NOMO-1 (cell line): Measurements from ENCODE around the gene ARHGAP4.

Experiments
- DNase-seq, 2 experiments: peaks; one replicate each; lab custom pipeline; 2025; ENCODE audit not compliant: unreplicated experiment in 2 of 2; lab: John Stamatoyannopoulos, UW

Gene ARHGAP4

GRCh38 chrX:153947009-153947769, 21.1 kb upstream of the ARHGAP4 start:
- peak; percentile 28 to 74 for DNase-seq

GRCh38 chrX:153945956-153946943, 20.2 kb upstream of the ARHGAP4 start:
- no peak for DNase-seq

GRCh38 chrX:153944800-153945150, 18.7 kb upstream of the ARHGAP4 start:
- DNase-seq, result no peak

GRCh38 chrX:153944140-153944799, 18.2 kb upstream of the ARHGAP4 start, which contains the start of gene RENBP:
Gene RENBP (minus strand): TSS chrX:153944643. CDS start chrX:153944610, 33 bp downstream.
- peak in 1 of 2 experiments; percentile 13 for DNase-seq

- no peak for DNase-seq
These were observed 15.5 kb upstream of the ARHGAP4 start for GRCh38 chrX:153941336-153942252.

GRCh38 chrX:153939573-153939972, 13.5 kb upstream of the ARHGAP4 start:
- no peak for DNase-seq

GRCh38 chrX:153938226-153938786, 12.2 kb upstream of the ARHGAP4 start:
- DNase-seq, result no peak

- DNase-seq, result no peak
These were observed 11.0 kb upstream of the ARHGAP4 start for GRCh38 chrX:153937056-153937455.

- no peak for DNase-seq
These were observed 9.3 kb upstream of the ARHGAP4 start for GRCh38 chrX:153935326-153935851.

- DNase-seq, result peak; percentile 29 to 66
These were observed 8.8 kb upstream of the ARHGAP4 start, which contains the start of gene NAA10 for GRCh38 chrX:153934762-153935325. Gene NAA10 (minus strand): TSS chrX:153935037. CDS start chrX:153934904, 133 bp downstream.

- DNase-seq, result no peak
These were observed 8.2 kb upstream of the ARHGAP4 start for GRCh38 chrX:153934148-153934761.

- no peak for DNase-seq
These were observed 7.7 kb upstream of the ARHGAP4 start for GRCh38 chrX:153933748-153934147.

- DNase-seq, result no peak
These were observed 6.3 kb upstream of the ARHGAP4 start for GRCh38 chrX:153932220-153932915.

GRCh38 chrX:153931748-153932147, 5.7 kb upstream of the ARHGAP4 start:
- DNase-seq, result no peak

- no peak for DNase-seq
These were observed 5.1 kb upstream of the ARHGAP4 start for GRCh38 chrX:153931151-153931550.

GRCh38 chrX:153930011-153930910, 4.2 kb upstream of the ARHGAP4 start:
- DNase-seq, result no peak

- no peak for DNase-seq
These were observed 3.5 kb upstream of the ARHGAP4 start for GRCh38 chrX:153929576-153929975.
